ENCODE results near the gene CRHR1.

DNA sequence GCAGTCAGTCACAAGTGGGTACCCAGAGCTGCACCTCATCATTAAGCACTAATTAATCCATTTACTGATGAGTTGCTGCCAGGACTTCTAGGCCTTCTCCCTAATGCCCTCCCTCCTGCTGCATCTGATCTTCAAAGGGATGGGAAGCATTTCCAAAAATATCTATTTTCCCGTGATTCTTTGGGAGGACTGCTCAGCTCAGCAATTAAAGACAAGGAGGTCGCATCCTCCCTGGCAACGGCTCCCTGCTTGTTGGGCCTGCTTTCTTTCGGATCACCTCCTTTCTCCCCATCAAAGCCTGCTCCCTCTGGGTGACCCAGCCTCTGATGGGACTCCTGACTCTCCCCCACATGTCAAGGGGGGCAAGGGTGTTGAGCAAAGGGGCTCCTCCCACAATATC is 34.6 kb downstream of the CRHR1 start:
- TF ChIP-seq POLR2A (IDR thresholded peaks at IDR 0.05), result no peak
- TF ChIP-seq CTCF (IDR thresholded peaks at IDR 0.05), result no peak

Data from thyroid gland (tissue), 4 donors.